ENCODE measurements around the gene POU2F1.

Gene POU2F1

GRCh38 chr1:167400359-167400953, 179.8 kb downstream of the POU2F1 start:
- Histone ChIP-seq H4K91ac (ENCODE audit: low read length) (no peak overlapping the region), H2BK5ac (ENCODE audit: low read depth, low read length, poor library complexity, severe bottlenecking) (no peak overlapping the region), H3K4ac (ENCODE audit: low read depth in 1 of 2, low read length in 2 of 2) (no peak overlapping the region), H3K36me3 (ENCODE audit: control insufficient read depth in 1 of 2, insufficient read depth in 2 of 2, low read depth in 1 of 2, low read length in 2 of 2) (peaks cover 3 to 47% of the 10 kb centered on the region in 2 experiments), H3K9ac (ENCODE audit: low read length) (no peak overlapping the region), H2BK12ac (ENCODE audit: low read length in 2 of 2) (no peak overlapping the region), H3K27me3 (ENCODE audit: control insufficient read depth in 1 of 2, insufficient read depth in 1 of 2, low read length in 2 of 2) (no peaks in the 10 kb centered on the region), H2AFZ (ENCODE audit: low read depth, low read length) (no peak overlapping the region), H3K18ac (ENCODE audit: low read depth in 1 of 2, low read length in 2 of 2) (no peak overlapping the region), H3K9me3 (ENCODE audit: control insufficient read depth, low read length) (no peaks in the 10 kb centered on the region), H2BK120ac (ENCODE audit: low read depth, low read length) (no peak overlapping the region), H2BK15ac (ENCODE audit: low read depth, poor library complexity, severe bottlenecking) (no peak overlapping the region), H3K79me1 (replicated peaks; ENCODE audit: low read length, poor library complexity, severe bottlenecking) (no peaks in the 10 kb centered on the region), H3K23ac (ENCODE audit: low read length in 2 of 2) (no peak overlapping the region), H3K4me1 (ENCODE audit: control insufficient read depth, insufficient read depth, low read depth, low read length) (no peaks in the 10 kb centered on the region), H2AK5ac (ENCODE audit: low read length, severe bottlenecking) (no peak overlapping the region), H3K4me3 (ENCODE audit: insufficient read depth in 1 of 2, low read depth in 1 of 2, low read length in 2 of 2) (no peak overlapping the region), H3K4me2 (ENCODE audit: low read length, poor library complexity, severe bottlenecking) (no peak overlapping the region), H3K14ac (ENCODE audit: low read length in 2 of 2) (no peak overlapping the region), H3K27ac (ENCODE audit: low read length, poor library complexity, severe bottlenecking) (no peak overlapping the region), H4K8ac (ENCODE audit: low read length) (no peak overlapping the region)
- DNase-seq = no peak
- 94% methylated on average over 2 of the region's 2 CpGs for WGBS

GRCh38 chr1:167401260-167401873, 180.7 kb downstream of the POU2F1 start:
- H3K4ac ChIP-seq (ENCODE audit: low read depth in 1 of 2, low read length in 2 of 2) = no peak overlapping the region
- no peak overlapping the region for H4K8ac ChIP-seq (ENCODE audit: low read length)
- no peak overlapping the region for H3K27ac ChIP-seq (ENCODE audit: low read length, poor library complexity, severe bottlenecking)
- no peak overlapping the region for H2AK5ac ChIP-seq (ENCODE audit: low read length, severe bottlenecking)
- H2BK5ac ChIP-seq (ENCODE audit: low read depth, low read length, poor library complexity, severe bottlenecking) = no peak overlapping the region
- no peak overlapping the region for H2BK12ac ChIP-seq (ENCODE audit: low read length in 2 of 2)
- peaks cover 3 to 51% of the 10 kb centered on the region in 2 experiments for H3K36me3 ChIP-seq (ENCODE audit: control insufficient read depth in 1 of 2, insufficient read depth in 2 of 2, low read depth in 1 of 2, low read length in 2 of 2)
- H3K79me1 ChIP-seq (replicated peaks; ENCODE audit: low read length, poor library complexity, severe bottlenecking) = no peaks in the 10 kb centered on the region
- no peaks in the 10 kb centered on the region for H3K9me3 ChIP-seq (ENCODE audit: control insufficient read depth, low read length)
- DNase-seq = peak; percentile 35
- H3K4me3 ChIP-seq (ENCODE audit: insufficient read depth in 1 of 2, low read depth in 1 of 2, low read length in 2 of 2) = no peak overlapping the region
- no peak overlapping the region for H3K23ac ChIP-seq (ENCODE audit: low read length in 2 of 2)
- no peak overlapping the region for H2AFZ ChIP-seq (ENCODE audit: low read depth, low read length)
- no peak overlapping the region for H2BK120ac ChIP-seq (ENCODE audit: low read depth, low read length)
- H3K4me1 ChIP-seq (ENCODE audit: control insufficient read depth, insufficient read depth, low read depth, low read length) = no peaks in the 10 kb centered on the region
- no peaks in the 10 kb centered on the region for H3K27me3 ChIP-seq (ENCODE audit: control insufficient read depth in 1 of 2, insufficient read depth in 1 of 2, low read length in 2 of 2)
- H3K14ac ChIP-seq (ENCODE audit: low read length in 2 of 2) = no peak overlapping the region
- no peak overlapping the region for H3K18ac ChIP-seq (ENCODE audit: low read depth in 1 of 2, low read length in 2 of 2)
- H4K91ac ChIP-seq (ENCODE audit: low read length) = no peak overlapping the region
- no peak overlapping the region for H3K9ac ChIP-seq (ENCODE audit: low read length)
- no peak overlapping the region for H3K4me2 ChIP-seq (ENCODE audit: low read length, poor library complexity, severe bottlenecking)
- WGBS = 65% methylated on average over 7 of the region's 8 CpGs
- H2BK15ac ChIP-seq (ENCODE audit: low read depth, poor library complexity, severe bottlenecking) = no peak overlapping the region

GRCh38 chr1:167404161-167404888, 183.6 kb downstream of the POU2F1 start:
- Histone ChIP-seq H2BK5ac (ENCODE audit: low read depth, low read length, poor library complexity, severe bottlenecking) (no peak overlapping the region), H4K8ac (ENCODE audit: low read length) (no peak overlapping the region), H3K79me1 (replicated peaks; ENCODE audit: low read length, poor library complexity, severe bottlenecking) (no peaks in the 10 kb centered on the region), H3K14ac (ENCODE audit: low read length in 2 of 2) (no peak overlapping the region), H3K4me1 (ENCODE audit: control insufficient read depth, insufficient read depth, low read depth, low read length) (no peaks in the 10 kb centered on the region), H3K36me3 (ENCODE audit: control insufficient read depth in 1 of 2, insufficient read depth in 2 of 2, low read depth in 1 of 2, low read length in 2 of 2) (peaks cover 0 to 35% of the 10 kb centered on the region in 2 experiments), H3K27me3 (ENCODE audit: control insufficient read depth in 1 of 2, insufficient read depth in 1 of 2, low read length in 2 of 2) (no peaks in the 10 kb centered on the region), H3K9ac (ENCODE audit: low read length) (no peak overlapping the region), H3K4me3 (ENCODE audit: insufficient read depth in 1 of 2, low read depth in 1 of 2, low read length in 2 of 2) (no peak overlapping the region), H2AK5ac (ENCODE audit: low read length, severe bottlenecking) (no peak overlapping the region), H3K4ac (ENCODE audit: low read depth in 1 of 2, low read length in 2 of 2) (no peak overlapping the region), H4K91ac (ENCODE audit: low read length) (no peak overlapping the region), H3K9me3 (ENCODE audit: control insufficient read depth, low read length) (no peaks in the 10 kb centered on the region), H3K27ac (ENCODE audit: low read length, poor library complexity, severe bottlenecking) (no peak overlapping the region), H3K18ac (ENCODE audit: low read depth in 1 of 2, low read length in 2 of 2) (no peak overlapping the region), H2AFZ (ENCODE audit: low read depth, low read length) (no peak overlapping the region), H3K4me2 (ENCODE audit: low read length, poor library complexity, severe bottlenecking) (no peak overlapping the region), H2BK120ac (ENCODE audit: low read depth, low read length) (no peak overlapping the region), H2BK12ac (ENCODE audit: low read length in 2 of 2) (no peak overlapping the region), H2BK15ac (ENCODE audit: low read depth, poor library complexity, severe bottlenecking) (no peak overlapping the region), H3K23ac (ENCODE audit: low read length in 2 of 2) (no peak overlapping the region)
- WGBS = 100% methylated on average over 3 of the region's 4 CpGs
- no peak for DNase-seq

DNA sequence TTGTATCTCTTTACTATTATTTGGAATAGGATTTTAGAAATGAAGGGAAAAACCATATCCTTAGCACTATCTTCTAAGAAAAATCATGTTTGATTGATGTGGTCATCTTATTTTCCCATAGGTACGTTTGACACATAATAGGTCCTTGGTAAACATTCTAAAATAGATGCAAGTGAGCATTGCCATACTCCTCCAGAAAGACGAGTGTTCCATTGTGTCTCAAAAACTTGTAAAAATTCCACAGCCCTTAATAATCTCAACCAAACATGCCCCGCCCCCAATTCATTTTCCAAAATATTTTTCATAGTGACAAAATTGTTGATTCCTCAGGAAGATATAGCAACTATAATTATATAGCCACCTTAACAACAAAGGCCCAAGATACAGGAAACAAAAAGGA, 184.2 kb downstream of the POU2F1 start:
- H3K4me2 ChIP-seq (ENCODE audit: low read length, poor library complexity, severe bottlenecking) = no peak overlapping the region
- no peak overlapping the region for H2BK12ac ChIP-seq (ENCODE audit: low read length in 2 of 2)
- H3K14ac ChIP-seq (ENCODE audit: low read length in 2 of 2) = no peak overlapping the region
- WGBS = 63% methylated on average over 2 of the region's 3 CpGs
- H3K36me3 ChIP-seq (ENCODE audit: control insufficient read depth in 1 of 2, insufficient read depth in 2 of 2, low read depth in 1 of 2, low read length in 2 of 2) = peaks cover 0 to 35% of the 10 kb centered on the region in 2 experiments
- no peaks in the 10 kb centered on the region for H3K4me1 ChIP-seq (ENCODE audit: control insufficient read depth, insufficient read depth, low read depth, low read length)
- H4K91ac ChIP-seq (ENCODE audit: low read length) = no peak overlapping the region
- no peak overlapping the region for H2AFZ ChIP-seq (ENCODE audit: low read depth, low read length)
- H3K18ac ChIP-seq (ENCODE audit: low read depth in 1 of 2, low read length in 2 of 2) = no peak overlapping the region
- H2BK5ac ChIP-seq (ENCODE audit: low read depth, low read length, poor library complexity, severe bottlenecking) = no peak overlapping the region
- DNase-seq = no peak
- no peak overlapping the region for H3K9ac ChIP-seq (ENCODE audit: low read length)
- no peak overlapping the region for H4K8ac ChIP-seq (ENCODE audit: low read length)
- H2AK5ac ChIP-seq (ENCODE audit: low read length, severe bottlenecking) = no peak overlapping the region
- H3K4ac ChIP-seq (ENCODE audit: low read depth in 1 of 2, low read length in 2 of 2) = no peak overlapping the region
- H3K4me3 ChIP-seq (ENCODE audit: insufficient read depth in 1 of 2, low read depth in 1 of 2, low read length in 2 of 2) = no peak overlapping the region
- no peaks in the 10 kb centered on the region for H3K9me3 ChIP-seq (ENCODE audit: control insufficient read depth, low read length)
- H2BK15ac ChIP-seq (ENCODE audit: low read depth, poor library complexity, severe bottlenecking) = no peak overlapping the region
- no peak overlapping the region for H3K27ac ChIP-seq (ENCODE audit: low read length, poor library complexity, severe bottlenecking)
- no peaks in the 10 kb centered on the region for H3K27me3 ChIP-seq (ENCODE audit: control insufficient read depth in 1 of 2, insufficient read depth in 1 of 2, low read length in 2 of 2)
- no peak overlapping the region for H3K23ac ChIP-seq (ENCODE audit: low read length in 2 of 2)
- H3K79me1 ChIP-seq (replicated peaks; ENCODE audit: low read length, poor library complexity, severe bottlenecking) = no peaks in the 10 kb centered on the region
- H2BK120ac ChIP-seq (ENCODE audit: low read depth, low read length) = no peak overlapping the region

All from mesenchymal stem cell (in vitro differentiated cells and primary cell).